Loucy (cell line): ENCODE measurements around the gene RECQL5.

Source experiments
- H2AFZ ChIP-seq: fragments of 200-600 bp; sonication (generic); 2 replicates; pipeline ENCODE4 v1.6.0; 2016; ENCODE audit warnings: antibody characterized with exemption, mild to moderate bottlenecking, low read length, moderate library complexity
- H3F3A ChIP-seq: fragments of 200-600 bp; 2 replicates; pipeline ENCODE4 v1.6.0; 2016; ENCODE audit warnings: antibody characterized with exemption, low read depth, mild to moderate bottlenecking
- H3K27me3 ChIP-seq: fragments of 200-600 bp; sonication (generic); 2 replicates; pipeline ENCODE4 v1.6.1; 2014; ENCODE audit warnings: low read length, mild to moderate bottlenecking; ENCODE audit not compliant: insufficient read depth, poor library complexity, severe bottlenecking
- H3K36me3 ChIP-seq: fragments of 200-600 bp; sonication (generic); 2 replicates; pipeline ENCODE4 v1.6.1; 2016; ENCODE audit warnings: low read length; ENCODE audit not compliant: insufficient read depth
- H3K4me1 ChIP-seq: fragments of 200-600 bp; sonication (generic); 2 replicates; pipeline ENCODE4 v1.5.1; 2014; ENCODE audit warnings: low read length, mild to moderate bottlenecking; ENCODE audit not compliant: insufficient read depth, poor library complexity, severe bottlenecking
- H3K4me2 ChIP-seq: fragments of 200-600 bp; sonication (generic); 2 replicates; pipeline ENCODE4 v1.6.0; 2014; ENCODE audit warnings: antibody characterized with exemption, low read length, low read depth, mild to moderate bottlenecking; ENCODE audit not compliant: poor library complexity, severe bottlenecking
- H3K4me3 ChIP-seq: fragments of 200-600 bp; sonication (generic); 2 replicates; pipeline ENCODE4 v1.5.1; 2014; ENCODE audit warnings: low read length, mild to moderate bottlenecking, mixed read lengths; ENCODE audit not compliant: poor library complexity, severe bottlenecking
- H3K79me2 ChIP-seq: fragments of 200-600 bp; sonication (generic); 2 replicates; pipeline ENCODE4 v1.6.1; 2014; ENCODE audit warnings: low read length; ENCODE audit not compliant: insufficient read depth
- H3K9ac ChIP-seq: fragments of 200-600 bp; sonication (generic); 2 replicates; pipeline ENCODE4 v1.6.0; 2014; ENCODE audit warnings: mild to moderate bottlenecking, low read depth, low read length, moderate library complexity; ENCODE audit not compliant: poor library complexity, severe bottlenecking
- H3K9me2 ChIP-seq: fragments of 200-600 bp; sonication (generic); replicated peaks from 2 replicates; pipeline ENCODE4 v1.6.1; 2016; ENCODE audit warnings: low read depth, low read length, mixed read lengths
- H3K9me3 ChIP-seq: fragments of 200-600 bp; sonication (generic); 2 replicates; pipeline ENCODE4 v1.6.1; 2014; ENCODE audit warnings: mild to moderate bottlenecking, antibody characterized with exemption, low read length, low read depth; ENCODE audit not compliant: insufficient read depth
- H4K20me1 ChIP-seq: fragments of 200-600 bp; sonication (generic); 2 replicates; pipeline ENCODE4 v1.6.0; 2014; ENCODE audit warnings: antibody characterized with exemption, low read length, mild to moderate bottlenecking; ENCODE audit not compliant: insufficient read depth, poor library complexity, severe bottlenecking
- EZH2phosphoT487 ChIP-seq: fragments of 200-600 bp; IDR thresholded peaks from 2 replicates; pipeline ENCODE4 v1.6.1; 2018; ENCODE audit warnings: antibody characterized with exemption, mild to moderate bottlenecking, moderate library complexity, borderline replicate concordance
- TF ChIP-seq, protein P1 (sequence below): fragments of 200-600 bp; sonication (generic); conservative IDR thresholded peaks from 2 replicates; pipeline ENCODE4 v1.5.1; 2014; ENCODE audit warnings: mild to moderate bottlenecking, antibody characterized with exemption, low read length

RECQL5 gene

DNA sequence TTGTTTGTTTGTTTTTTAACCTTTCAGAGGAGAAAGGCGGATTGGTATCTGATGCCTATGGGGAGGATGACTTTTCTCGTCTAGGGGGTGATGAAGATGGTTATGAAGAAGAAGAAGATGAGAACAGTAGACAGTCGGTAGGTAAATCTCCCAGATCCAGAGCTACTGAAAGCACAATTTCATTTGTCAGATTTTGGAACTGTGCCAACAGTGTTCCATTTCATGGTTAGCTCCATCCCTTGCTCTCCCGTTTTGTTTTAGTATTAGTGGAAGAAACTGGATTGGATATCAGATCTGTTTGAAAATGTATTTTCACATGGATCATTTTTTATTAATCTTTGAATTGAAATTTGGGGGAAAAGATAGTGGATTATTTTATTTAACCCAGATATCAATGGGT lies 1.5 kb upstream of the RECQL5 start:
- H3K9ac ChIP-seq = peak overlapping the region; percentile 86
- H3F3A ChIP-seq = no peaks in the 10 kb centered on the region
- peak overlapping the region; percentile 99 for H3K4me2 ChIP-seq
- peaks cover 35% of the 10 kb centered on the region for H3K4me1 ChIP-seq
- H3K27me3 ChIP-seq = no peaks in the 10 kb centered on the region
- no peaks in the 10 kb centered on the region for H3K9me2 ChIP-seq
- H3K79me2 ChIP-seq = peaks cover 70% of the 10 kb centered on the region
- no peak overlapping the region for H2AFZ ChIP-seq
- H3K4me3 ChIP-seq = peak overlapping the region; percentile 92
- H3K9me3 ChIP-seq = no peaks in the 10 kb centered on the region
- H4K20me1 ChIP-seq = peaks cover 14% of the 10 kb centered on the region
- peaks cover 30% of the 10 kb centered on the region; the same call in 1 of the 2 replicates for H3K36me3 ChIP-seq
- TF ChIP-seq EZH2phosphoT487 = no peak
- TF ChIP-seq, protein P1, sequence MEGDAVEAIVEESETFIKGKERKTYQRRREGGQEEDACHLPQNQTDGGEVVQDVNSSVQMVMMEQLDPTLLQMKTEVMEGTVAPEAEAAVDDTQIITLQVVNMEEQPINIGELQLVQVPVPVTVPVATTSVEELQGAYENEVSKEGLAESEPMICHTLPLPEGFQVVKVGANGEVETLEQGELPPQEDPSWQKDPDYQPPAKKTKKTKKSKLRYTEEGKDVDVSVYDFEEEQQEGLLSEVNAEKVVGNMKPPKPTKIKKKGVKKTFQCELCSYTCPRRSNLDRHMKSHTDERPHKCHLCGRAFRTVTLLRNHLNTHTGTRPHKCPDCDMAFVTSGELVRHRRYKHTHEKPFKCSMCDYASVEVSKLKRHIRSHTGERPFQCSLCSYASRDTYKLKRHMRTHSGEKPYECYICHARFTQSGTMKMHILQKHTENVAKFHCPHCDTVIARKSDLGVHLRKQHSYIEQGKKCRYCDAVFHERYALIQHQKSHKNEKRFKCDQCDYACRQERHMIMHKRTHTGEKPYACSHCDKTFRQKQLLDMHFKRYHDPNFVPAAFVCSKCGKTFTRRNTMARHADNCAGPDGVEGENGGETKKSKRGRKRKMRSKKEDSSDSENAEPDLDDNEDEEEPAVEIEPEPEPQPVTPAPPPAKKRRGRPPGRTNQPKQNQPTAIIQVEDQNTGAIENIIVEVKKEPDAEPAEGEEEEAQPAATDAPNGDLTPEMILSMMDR = no peak

DNA sequence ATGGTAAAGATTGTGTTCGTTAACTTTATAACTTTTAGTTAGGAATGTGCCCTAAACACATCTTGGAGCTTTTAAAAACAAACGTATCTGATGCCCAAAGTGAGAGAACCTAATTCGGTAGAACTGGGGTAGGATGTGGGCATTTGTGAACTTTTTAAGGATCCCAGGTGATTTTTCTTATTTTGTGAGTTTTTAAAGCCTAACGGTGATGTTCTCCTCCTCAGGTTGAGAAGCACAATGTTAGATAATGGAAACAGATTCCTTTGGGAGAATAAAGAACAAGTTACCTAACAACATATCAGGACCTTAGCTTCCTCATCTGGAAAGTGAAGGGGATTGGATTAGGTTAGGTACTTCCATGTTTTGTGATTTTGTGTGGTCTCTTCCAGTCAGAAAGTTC lies 871 bp upstream of the RECQL5 start:
- peaks cover 14% of the 10 kb centered on the region for H4K20me1 ChIP-seq
- H3K36me3 ChIP-seq = peaks cover 25% of the 10 kb centered on the region; the same call in 1 of the 2 replicates
- H3K9me2 ChIP-seq = no peaks in the 10 kb centered on the region
- no peaks in the 10 kb centered on the region for H3F3A ChIP-seq
- peak overlapping the region; percentile 92 for H3K4me3 ChIP-seq
- H3K79me2 ChIP-seq = peaks cover 70% of the 10 kb centered on the region
- no peaks in the 10 kb centered on the region for H3K9me3 ChIP-seq
- TF ChIP-seq, protein P1 = no peak
- TF ChIP-seq EZH2phosphoT487 = no peak
- peaks cover 35% of the 10 kb centered on the region for H3K4me1 ChIP-seq
- H3K27me3 ChIP-seq = no peaks in the 10 kb centered on the region
- H3K4me2 ChIP-seq = peak overlapping the region; percentile 99
- peak overlapping the region; percentile 66 for H2AFZ ChIP-seq
- peak overlapping the region; percentile 86 for H3K9ac ChIP-seq

DNA sequence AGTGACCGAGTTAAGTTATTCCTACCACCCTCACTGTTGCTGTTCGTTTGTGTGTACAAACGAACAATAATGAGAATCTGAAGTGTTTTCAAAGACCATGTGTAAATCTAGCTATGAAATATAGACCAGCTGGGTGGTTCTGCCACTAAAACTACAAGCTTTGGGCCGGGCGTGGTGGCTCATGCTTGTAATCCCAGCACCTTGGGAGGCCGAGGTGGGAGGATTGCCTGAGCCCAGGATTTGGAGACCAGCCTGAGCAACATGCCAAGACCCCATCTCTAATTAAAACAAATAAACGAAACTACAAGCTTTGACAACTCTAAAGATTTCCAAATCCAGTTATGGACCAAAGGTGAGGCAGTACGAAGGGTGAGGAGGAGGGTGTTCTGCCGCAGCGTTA lies 973 bp downstream of the RECQL5 start:
- Histone ChIP-seq H3F3A (no peaks in the 10 kb centered on the region), H2AFZ (no peak overlapping the region), H3K36me3 (peaks cover 10% of the 10 kb centered on the region; the same call in 1 of the 2 replicates), H3K27me3 (no peaks in the 10 kb centered on the region), H3K9ac (peak overlapping the region; percentile 86), H3K4me1 (peaks cover 34% of the 10 kb centered on the region), H3K4me3 (peak overlapping the region; percentile 92), H3K9me3 (no peaks in the 10 kb centered on the region), H3K79me2 (peaks cover 52% of the 10 kb centered on the region), H3K4me2 (peak overlapping the region; percentile 78), H4K20me1 (peaks cover 14% of the 10 kb centered on the region), H3K9me2 (no peaks in the 10 kb centered on the region)
- TF ChIP-seq EZH2phosphoT487 = no peak
- TF ChIP-seq, protein P1 = no peak
